GM23338 (cell line): Measurements from ENCODE around the gene RBBP8. TPM values are rescaled to one million over a fixed set of nuclear protein-coding genes. Genes with fewer than 3 reads are reported as not detected.

Experiments used
- ATAC-seq: fragments of 200-7000 bp; cut with Tn5 transposase; 3 replicates; pipeline ENCODE4 v1.9.1; 2020
- DNase-seq: peaks from one replicate; pipeline ENCODE4 v3.0.0-alpha.2; 2015; ENCODE audit warnings: low spot score
- H2AFZ ChIP-seq: fragments of 200-600 bp; sonication (generic); 2 replicates; pipeline ENCODE4 v1.8.0; 2016; ENCODE audit warnings: antibody characterized with exemption, mild to moderate bottlenecking, moderate library complexity
- H3F3A ChIP-seq: fragments of 200-600 bp; sonication (generic); replicated peaks from 2 replicates; pipeline ENCODE4 v1.8.0; 2017; ENCODE audit warnings: antibody characterized with exemption, mixed run types, low read depth
- H3K27ac ChIP-seq: fragments of 200-600 bp; sonication (generic); 2 replicates; pipeline ENCODE4 v1.6.1; 2016; ENCODE audit warnings: low read depth
- H3K27me3 ChIP-seq: fragments of 200-600 bp; sonication (generic); 2 replicates; pipeline ENCODE4 v1.8.0; 2016; ENCODE audit warnings: mild to moderate bottlenecking, mixed run types, moderate library complexity; ENCODE audit not compliant: insufficient read depth
- H3K36me3 ChIP-seq: fragments of 200-600 bp; sonication (generic); 2 replicates; pipeline ENCODE4 v1.8.0; 2016; ENCODE audit warnings: mild to moderate bottlenecking; ENCODE audit not compliant: insufficient read depth
- H3K4me1 ChIP-seq: fragments of 200-600 bp; sonication (generic); 2 replicates; pipeline ENCODE4 v1.8.0; 2016; ENCODE audit warnings: mild to moderate bottlenecking, moderate library complexity; ENCODE audit not compliant: insufficient read depth
- H3K4me2 ChIP-seq: fragments of 200-600 bp; sonication (generic); 2 replicates; pipeline ENCODE4 v1.7.1; 2017; ENCODE audit warnings: mixed run types
- H3K4me3 ChIP-seq: fragments of 200-600 bp; sonication (generic); 2 replicates; pipeline ENCODE4 v1.6.1; 2016; ENCODE audit warnings: mixed run types
- H3K79me2 ChIP-seq: fragments of 200-600 bp; sonication (generic); replicated peaks from 2 replicates; pipeline ENCODE4 v1.8.0; 2017; ENCODE audit warnings: mild to moderate bottlenecking; ENCODE audit not compliant: insufficient read depth
- H3K9me2 ChIP-seq: fragments of 200-600 bp; sonication (generic); 2 replicates; pipeline ENCODE4 v1.8.0; 2017; ENCODE audit not compliant: insufficient read depth
- H4K20me1 ChIP-seq: fragments of 200-600 bp; sonication (generic); replicated peaks from 2 replicates; pipeline ENCODE4 v1.8.0; 2017; ENCODE audit warnings: mild to moderate bottlenecking; ENCODE audit not compliant: insufficient read depth
- H3K27ac Mint-ChIP-seq: 2 replicates; pipeline ENCODE4 v1.8.0; 2020; ENCODE audit warnings: inconsistent platforms, mild to moderate bottlenecking, moderate library complexity, mixed read lengths
- H3K27me3 Mint-ChIP-seq: 3 replicates; pipeline ENCODE4 v1.8.0; 2022; ENCODE audit warnings: low read depth, mild to moderate bottlenecking, moderate library complexity, mixed read lengths, inconsistent platforms; ENCODE audit not compliant: insufficient read depth, poor library complexity
- H3K36me3 Mint-ChIP-seq: 3 replicates; pipeline ENCODE4 v1.8.0; 2021; ENCODE audit warnings: low read depth, mild to moderate bottlenecking, inconsistent platforms, moderate library complexity, mixed read lengths
- H3K4me1 Mint-ChIP-seq: 3 replicates; pipeline ENCODE4 v1.8.0; 2020; ENCODE audit warnings: mild to moderate bottlenecking, inconsistent platforms, mixed read lengths
- H3K4me3 Mint-ChIP-seq: 3 replicates; pipeline ENCODE4 v1.8.0; 2021; ENCODE audit warnings: moderate library complexity, mild to moderate bottlenecking, inconsistent platforms, mixed read lengths
- H3K9me3 Mint-ChIP-seq: 3 replicates; pipeline ENCODE4 v1.8.0; 2020; ENCODE audit warnings: moderate library complexity, mild to moderate bottlenecking, inconsistent platforms, mixed read lengths
- CREB1 ChIP-seq: fragments of 250-450 bp; sonication (Bioruptor Pico); IDR thresholded peaks from 2 replicates; pipeline ENCODE4 v1.5.0; 2020; ENCODE audit warnings: low read depth, mild to moderate bottlenecking, moderate library complexity
- EZH2 ChIP-seq: fragments of 200-600 bp; sonication (generic); IDR thresholded peaks from one replicate; pipeline ENCODE4 v1.8.0; 2017; ENCODE audit warnings: antibody characterized with exemption, mild to moderate bottlenecking, low read depth; ENCODE audit not compliant: unreplicated experiment
- EZH2phosphoT487 ChIP-seq: fragments of 200-600 bp; sonication (generic); IDR thresholded peaks from one replicate; pipeline ENCODE4 v1.8.1; 2018; ENCODE audit warnings: antibody characterized with exemption; ENCODE audit not compliant: unreplicated experiment
- JUNB ChIP-seq: IDR thresholded peaks from one replicate; pipeline ENCODE4 v1.6.1; 2016; ENCODE audit warnings: antibody characterized with exemption; ENCODE audit not compliant: unreplicated experiment
- NANOG ChIP-seq: IDR thresholded peaks from 2 replicates; pipeline ENCODE4 v1.6.1; 2016; ENCODE audit warnings: antibody characterized with exemption, borderline replicate concordance
- POLR2AphosphoS5 ChIP-seq: IDR thresholded peaks from 2 replicates; pipeline ENCODE4 v1.6.1; 2016; ENCODE audit warnings: antibody characterized with exemption, low read depth
- STAT1 ChIP-seq: IDR thresholded peaks from one replicate; pipeline ENCODE4 v1.6.1; 2016; ENCODE audit warnings: antibody characterized with exemption; ENCODE audit not compliant: unreplicated experiment
- ZNF114 ChIP-seq: fragments of 250-450 bp; sonication (Bioruptor Pico); IDR thresholded peaks from 2 replicates; pipeline ENCODE4 v1.5.0; 2020; ENCODE audit warnings: mild to moderate bottlenecking, moderate library complexity
- ZNF462 ChIP-seq: fragments of 250-450 bp; sonication (Bioruptor Pico); IDR thresholded peaks from 2 replicates; pipeline ENCODE4 v1.5.0; 2020; ENCODE audit warnings: mild to moderate bottlenecking, moderate library complexity
- polyA plus RNA-seq: library from polyadenylated mRNA; unstranded; fragments of >200 nt; fragmentation: Nextera tagmentation; extraction: Ambion mirVana; gene quantifications from 2 replicates; pipeline ENCODE4 v1.2.1, GENCODE V29; 2016
- total RNA-seq: library from RNA; depleted of rRNA; stranded (reverse); fragments of >200 nt; shearing (Covaris generic); gene quantifications from 2 replicates; pipeline ENCODE4 v1.2.3, GENCODE V29; 2014
- TF ChIP-seq, protein P1 (sequence below), 2 experiments: fragments of 200-600 bp in 1 of 2; sonication (generic) in 1 of 2; conservative IDR thresholded peaks; 2 replicates each; pipeline versions ENCODE4 v1.5.1 to v1.6.1; 2016 to 2017; ENCODE audit warnings: antibody characterized with exemption in 2 of 2, low read depth in 2 of 2, mild to moderate bottlenecking in 2 of 2, moderate library complexity in 1 of 2
- TF ChIP-seq, protein P2 (sequence below): IDR thresholded peaks from one replicate; pipeline ENCODE4 v1.6.1; 2018; ENCODE audit warnings: antibody characterized with exemption; ENCODE audit not compliant: unreplicated experiment

The RBBP8 gene
- total and polyA plus RNA-seq, 2 experiments from 2014 or later = 53.3 to 55.6 TPM

GRCh38 chr18:22962004-22962403, 28.9 kb downstream of the RBBP8 start:
- Histone ChIP-seq H3K9me2 (no peaks in the 10 kb centered on the region), H2AFZ (no peak overlapping the region), H3K36me3 (no peaks in the 10 kb centered on the region), H3F3A (no peaks in the 10 kb centered on the region), H3K4me3 (no peak overlapping the region), H3K4me2 (no peak overlapping the region), H3K79me2 (peaks cover 12% of the 10 kb centered on the region), H3K27me3 (no peaks in the 10 kb centered on the region), H4K20me1 (no peaks in the 10 kb centered on the region), H3K27ac (no peak overlapping the region), H3K4me1 (no peaks in the 10 kb centered on the region)
- Mint-ChIP-seq H3K9me3 (no peaks in the 10 kb centered on the region), H3K36me3 (peaks cover 24% of the 10 kb centered on the region), H3K4me3 (no peak overlapping the region), H3K4me1 (no peaks in the 10 kb centered on the region), H3K27ac (no peak overlapping the region), H3K27me3 (no peaks in the 10 kb centered on the region)
- ATAC-seq = no peak
- DNase-seq = no peak
- TF ChIP-seq POLR2AphosphoS5 (no peak), ZNF114 (no peak), JUNB (no peak), STAT1 (no peak), NANOG (no peak), ZNF462 (CRISPR knock-in tag) (no peak), EZH2 (no peak), CREB1 (CRISPR knock-in tag) (no peak), EZH2phosphoT487 (no peak)
- TF ChIP-seq, protein P1, sequence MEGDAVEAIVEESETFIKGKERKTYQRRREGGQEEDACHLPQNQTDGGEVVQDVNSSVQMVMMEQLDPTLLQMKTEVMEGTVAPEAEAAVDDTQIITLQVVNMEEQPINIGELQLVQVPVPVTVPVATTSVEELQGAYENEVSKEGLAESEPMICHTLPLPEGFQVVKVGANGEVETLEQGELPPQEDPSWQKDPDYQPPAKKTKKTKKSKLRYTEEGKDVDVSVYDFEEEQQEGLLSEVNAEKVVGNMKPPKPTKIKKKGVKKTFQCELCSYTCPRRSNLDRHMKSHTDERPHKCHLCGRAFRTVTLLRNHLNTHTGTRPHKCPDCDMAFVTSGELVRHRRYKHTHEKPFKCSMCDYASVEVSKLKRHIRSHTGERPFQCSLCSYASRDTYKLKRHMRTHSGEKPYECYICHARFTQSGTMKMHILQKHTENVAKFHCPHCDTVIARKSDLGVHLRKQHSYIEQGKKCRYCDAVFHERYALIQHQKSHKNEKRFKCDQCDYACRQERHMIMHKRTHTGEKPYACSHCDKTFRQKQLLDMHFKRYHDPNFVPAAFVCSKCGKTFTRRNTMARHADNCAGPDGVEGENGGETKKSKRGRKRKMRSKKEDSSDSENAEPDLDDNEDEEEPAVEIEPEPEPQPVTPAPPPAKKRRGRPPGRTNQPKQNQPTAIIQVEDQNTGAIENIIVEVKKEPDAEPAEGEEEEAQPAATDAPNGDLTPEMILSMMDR (conservative IDR thresholded peaks at IDR 0.05; ENCODE audit: low read depth in 2 of 2) = no peak
- TF ChIP-seq, protein P2, sequence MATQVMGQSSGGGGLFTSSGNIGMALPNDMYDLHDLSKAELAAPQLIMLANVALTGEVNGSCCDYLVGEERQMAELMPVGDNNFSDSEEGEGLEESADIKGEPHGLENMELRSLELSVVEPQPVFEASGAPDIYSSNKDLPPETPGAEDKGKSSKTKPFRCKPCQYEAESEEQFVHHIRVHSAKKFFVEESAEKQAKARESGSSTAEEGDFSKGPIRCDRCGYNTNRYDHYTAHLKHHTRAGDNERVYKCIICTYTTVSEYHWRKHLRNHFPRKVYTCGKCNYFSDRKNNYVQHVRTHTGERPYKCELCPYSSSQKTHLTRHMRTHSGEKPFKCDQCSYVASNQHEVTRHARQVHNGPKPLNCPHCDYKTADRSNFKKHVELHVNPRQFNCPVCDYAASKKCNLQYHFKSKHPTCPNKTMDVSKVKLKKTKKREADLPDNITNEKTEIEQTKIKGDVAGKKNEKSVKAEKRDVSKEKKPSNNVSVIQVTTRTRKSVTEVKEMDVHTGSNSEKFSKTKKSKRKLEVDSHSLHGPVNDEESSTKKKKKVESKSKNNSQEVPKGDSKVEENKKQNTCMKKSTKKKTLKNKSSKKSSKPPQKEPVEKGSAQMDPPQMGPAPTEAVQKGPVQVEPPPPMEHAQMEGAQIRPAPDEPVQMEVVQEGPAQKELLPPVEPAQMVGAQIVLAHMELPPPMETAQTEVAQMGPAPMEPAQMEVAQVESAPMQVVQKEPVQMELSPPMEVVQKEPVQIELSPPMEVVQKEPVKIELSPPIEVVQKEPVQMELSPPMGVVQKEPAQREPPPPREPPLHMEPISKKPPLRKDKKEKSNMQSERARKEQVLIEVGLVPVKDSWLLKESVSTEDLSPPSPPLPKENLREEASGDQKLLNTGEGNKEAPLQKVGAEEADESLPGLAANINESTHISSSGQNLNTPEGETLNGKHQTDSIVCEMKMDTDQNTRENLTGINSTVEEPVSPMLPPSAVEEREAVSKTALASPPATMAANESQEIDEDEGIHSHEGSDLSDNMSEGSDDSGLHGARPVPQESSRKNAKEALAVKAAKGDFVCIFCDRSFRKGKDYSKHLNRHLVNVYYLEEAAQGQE = no peak
